H9 (cell line): ENCODE data around the gene DOHH. TPM values are rescaled to one million over a fixed set of nuclear protein-coding genes. Genes with fewer than 3 reads are reported as not detected.

Source experiments
- DNase-seq: peaks from one replicate; pipeline ENCODE4 v3.0.0-alpha.2; 2017
- H2AFZ ChIP-seq: one replicate; pipeline ENCODE4 v1.6.1; 2013; ENCODE audit warnings: mild to moderate bottlenecking, low read length, control low read depth, moderate library complexity
- H2AK5ac ChIP-seq: 2 replicates; pipeline ENCODE4 v1.6.1; 2013; ENCODE audit warnings: low read length, control low read depth, mixed read lengths; ENCODE audit not compliant: insufficient read length
- H2BK120ac ChIP-seq: one replicate; pipeline ENCODE4 v1.6.1; 2013; ENCODE audit warnings: low read depth, mild to moderate bottlenecking, low read length, control low read depth, inconsistent platforms; ENCODE audit not compliant: poor library complexity, severe bottlenecking
- H2BK12ac ChIP-seq: 2 replicates; pipeline ENCODE4 v1.6.1; 2013; ENCODE audit warnings: low read length, control low read depth, mixed read lengths, low read depth; ENCODE audit not compliant: insufficient read length
- H2BK15ac ChIP-seq: 2 replicates; pipeline ENCODE4 v1.6.1; 2013; ENCODE audit warnings: low read depth, low read length, control low read depth
- H2BK20ac ChIP-seq: one replicate; pipeline ENCODE4 v1.6.1; 2013; ENCODE audit warnings: low read depth, mild to moderate bottlenecking, low read length, control low read depth, inconsistent platforms; ENCODE audit not compliant: poor library complexity, severe bottlenecking
- H2BK5ac ChIP-seq: 2 replicates; pipeline ENCODE4 v1.6.1; 2013; ENCODE audit warnings: low read length, control low read depth, mixed read lengths; ENCODE audit not compliant: insufficient read length
- H3K14ac ChIP-seq: 2 replicates; pipeline ENCODE4 v1.6.1; 2013; ENCODE audit warnings: low read length, control low read depth; ENCODE audit not compliant: insufficient read depth
- H3K18ac ChIP-seq: 2 replicates; pipeline ENCODE4 v1.6.1; 2013; ENCODE audit warnings: low read depth, mild to moderate bottlenecking, mixed read lengths, low read length, control low read depth; ENCODE audit not compliant: insufficient read length
- H3K23ac ChIP-seq: 2 replicates; pipeline ENCODE4 v1.6.1; 2013; ENCODE audit warnings: low read length, control low read depth, mixed read lengths, low read depth; ENCODE audit not compliant: insufficient read length
- H3K23me2 ChIP-seq: 2 replicates; pipeline ENCODE4 v1.6.1; 2013; ENCODE audit warnings: low read depth, mild to moderate bottlenecking, mixed read lengths, low read length, control low read depth; ENCODE audit not compliant: insufficient read length, poor library complexity, severe bottlenecking
- H3K27ac ChIP-seq: 2 replicates; pipeline ENCODE4 v1.5.1; 2013; ENCODE audit warnings: low read length, control low read depth, mixed read lengths, low read depth; ENCODE audit not compliant: insufficient read length
- H3K27me3 ChIP-seq: 2 replicates; pipeline ENCODE4 v1.6.1; 2013; ENCODE audit warnings: low read length, control low read depth, inconsistent platforms; ENCODE audit not compliant: insufficient read depth
- H3K4ac ChIP-seq: 2 replicates; pipeline ENCODE4 v1.6.1; 2013; ENCODE audit warnings: low read depth, mild to moderate bottlenecking, control low read depth, inconsistent platforms, low read length, moderate library complexity
- H3K4me1 ChIP-seq: 2 replicates; pipeline ENCODE4 v1.6.1; 2013; ENCODE audit warnings: low read length, control low read depth, inconsistent platforms; ENCODE audit not compliant: insufficient read depth
- H3K4me2 ChIP-seq: 2 replicates; pipeline ENCODE4 v1.6.1; 2013; ENCODE audit warnings: low read length, control low read depth, mixed read lengths; ENCODE audit not compliant: insufficient read length, insufficient read depth
- H3K56ac ChIP-seq: 2 replicates; pipeline ENCODE4 v1.6.1; 2013; ENCODE audit warnings: low read depth, mild to moderate bottlenecking, mixed read lengths, low read length, control low read depth; ENCODE audit not compliant: insufficient read length
- H3K79me1 ChIP-seq: 2 replicates; pipeline ENCODE4 v1.6.1; 2013; ENCODE audit warnings: low read depth, mild to moderate bottlenecking, moderate library complexity, low read length, control low read depth, inconsistent platforms; ENCODE audit not compliant: insufficient read depth, poor library complexity, severe bottlenecking
- H3K79me2 ChIP-seq: 2 replicates; pipeline ENCODE4 v1.6.1; 2013; ENCODE audit warnings: low read length, control low read depth, inconsistent platforms; ENCODE audit not compliant: insufficient read depth
- H3K9ac ChIP-seq: 2 replicates; pipeline ENCODE4 v1.6.1; 2013; ENCODE audit warnings: low read length, control low read depth, mixed read lengths; ENCODE audit not compliant: insufficient read length; ENCODE audit errors: extremely low read depth
- H3K9me3 ChIP-seq: one replicate; pipeline ENCODE4 v1.6.1; 2013; ENCODE audit warnings: low read depth, low read length, inconsistent platforms; ENCODE audit not compliant: control insufficient read depth
- H3T11ph ChIP-seq: one replicate; pipeline ENCODE4 v1.6.1; 2013; ENCODE audit warnings: mild to moderate bottlenecking, low read length, control low read depth, inconsistent platforms
- H4K20me1 ChIP-seq: one replicate; pipeline ENCODE4 v1.6.1; 2013; ENCODE audit not compliant: control insufficient read depth, insufficient read length, insufficient read depth
- H4K5ac ChIP-seq: 2 replicates; pipeline ENCODE4 v1.6.1; 2013; ENCODE audit warnings: low read depth, mild to moderate bottlenecking, mixed read lengths, low read length, control low read depth; ENCODE audit not compliant: insufficient read length
- H4K8ac ChIP-seq: replicated peaks from 2 replicates; pipeline ENCODE4 v1.6.1; 2013; ENCODE audit warnings: low read length, control low read depth, mixed read lengths, low read depth; ENCODE audit not compliant: insufficient read length
- H4K91ac ChIP-seq: 2 replicates; pipeline ENCODE4 v1.6.1; 2013; ENCODE audit warnings: low read depth, mild to moderate bottlenecking, moderate library complexity, mixed read lengths, low read length, control low read depth; ENCODE audit not compliant: insufficient read length
- H3K27ac Mint-ChIP-seq, 3 experiments: 2 replicates in 2 of 3; 3 replicates in 1 of 3; pipeline ENCODE4 v1.8.0; 2020 to 2021; ENCODE audit warnings: mixed read lengths in 3 of 3, mild to moderate bottlenecking in 1 of 3, moderate library complexity in 1 of 3
- H3K27me3 Mint-ChIP-seq: 2 replicates; pipeline ENCODE4 v1.8.0; 2021; ENCODE audit warnings: low read depth, mild to moderate bottlenecking, moderate library complexity, mixed read lengths
- H3K36me3 Mint-ChIP-seq, 3 experiments: 2 replicates in 2 of 3; 3 replicates in 1 of 3; pipeline ENCODE4 v1.8.0; 2020 to 2021; ENCODE audit warnings: low read depth in 3 of 3, mixed read lengths in 3 of 3; ENCODE audit not compliant: insufficient read depth in 1 of 3
- H3K4me1 Mint-ChIP-seq, 2 experiments: 2 replicates each; pipeline ENCODE4 v1.8.0; 2020; ENCODE audit warnings: mixed read lengths in 2 of 2
- H3K4me3 Mint-ChIP-seq, 2 experiments: 2 replicates in 1 of 2; 3 replicates in 1 of 2; pipeline ENCODE4 v1.8.0; 2020 to 2021; ENCODE audit warnings: mild to moderate bottlenecking in 2 of 2, mixed read lengths in 2 of 2, moderate library complexity in 1 of 2
- H3K9me3 Mint-ChIP-seq, 2 experiments: 2 replicates in 1 of 2; 3 replicates in 1 of 2; pipeline ENCODE4 v1.8.0; 2020; ENCODE audit warnings: mild to moderate bottlenecking in 2 of 2, mixed read lengths in 2 of 2, moderate library complexity in 1 of 2
- WGBS: extraction: QIAGEN DNeasy Blood & Tissue Kit; methylation state at CpG from one replicate; pipeline ENCODE4 v1.1.7; 2013; ENCODE audit warnings: missing lambda C conversion rate, low lambda C conversion rate, mixed read lengths; ENCODE audit not compliant: insufficient read length; ENCODE audit errors: extremely low coverage; 5-methylcytosine and 5-hydroxymethylcytosine counted together
- total RNA-seq: library from RNA; stranded (reverse); gene quantifications from 2 replicates; pipeline ENCODE4 v1.2.1, GENCODE V29; 2021
- TF ChIP-seq, protein P1 (sequence below): fragments of 200-600 bp; sonication (generic); conservative IDR thresholded peaks from 3 replicates; pipeline ENCODE4 v1.8.0; 2021; ENCODE audit warnings: antibody characterized with exemption, mild to moderate bottlenecking

DOHH gene
- total RNA-seq, 1 experiment from 2014 or later = 16.5 TPM

DNA sequence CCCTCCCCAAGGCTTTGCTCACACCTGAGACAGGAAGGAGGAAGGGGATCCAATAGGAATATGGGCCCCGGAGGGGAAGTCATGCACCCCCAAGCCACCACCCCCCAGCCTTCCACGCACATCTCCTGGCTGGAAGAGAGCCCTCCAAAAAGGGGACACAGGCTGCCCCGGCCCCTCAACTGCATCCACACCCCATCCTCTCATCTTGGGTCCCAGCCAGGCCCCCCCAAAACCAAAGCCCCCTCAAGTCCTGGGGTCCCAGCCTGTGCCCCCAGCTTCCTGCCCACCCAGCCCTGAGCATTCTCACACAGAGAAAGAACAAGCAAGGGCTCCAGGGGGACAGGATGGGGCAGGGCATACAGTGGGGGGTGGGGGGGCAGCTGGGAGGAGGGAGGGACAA lies 32.3 kb downstream of the DOHH start:
- no peak overlapping the region for H3K27ac ChIP-seq
- no peak overlapping the region for H2BK120ac ChIP-seq
- H3K56ac ChIP-seq = no peak overlapping the region
- no peak overlapping the region for H4K5ac ChIP-seq
- no peak overlapping the region for H2BK15ac ChIP-seq
- no peak overlapping the region for H3K23ac ChIP-seq
- no peaks in the 10 kb centered on the region for H4K20me1 ChIP-seq
- Mint-ChIP-seq H3K27ac (no peak overlapping the region), H3K4me3 (no peak overlapping the region), H3K9me3 (peaks cover 11 to 17% of the 10 kb centered on the region in 2 experiments), H3K36me3 (peaks cover 0 to 4% (median 0%) of the 10 kb centered on the region in 3 experiments; a peak in 2 of 7 replicates), H3K27me3 (peaks cover 78% of the 10 kb centered on the region), H3K4me1 (peaks cover 4 to 11% of the 10 kb centered on the region in 2 experiments; a peak in 3 of 4 replicates)
- H3T11ph ChIP-seq = no peak overlapping the region
- TF ChIP-seq, protein P1, sequence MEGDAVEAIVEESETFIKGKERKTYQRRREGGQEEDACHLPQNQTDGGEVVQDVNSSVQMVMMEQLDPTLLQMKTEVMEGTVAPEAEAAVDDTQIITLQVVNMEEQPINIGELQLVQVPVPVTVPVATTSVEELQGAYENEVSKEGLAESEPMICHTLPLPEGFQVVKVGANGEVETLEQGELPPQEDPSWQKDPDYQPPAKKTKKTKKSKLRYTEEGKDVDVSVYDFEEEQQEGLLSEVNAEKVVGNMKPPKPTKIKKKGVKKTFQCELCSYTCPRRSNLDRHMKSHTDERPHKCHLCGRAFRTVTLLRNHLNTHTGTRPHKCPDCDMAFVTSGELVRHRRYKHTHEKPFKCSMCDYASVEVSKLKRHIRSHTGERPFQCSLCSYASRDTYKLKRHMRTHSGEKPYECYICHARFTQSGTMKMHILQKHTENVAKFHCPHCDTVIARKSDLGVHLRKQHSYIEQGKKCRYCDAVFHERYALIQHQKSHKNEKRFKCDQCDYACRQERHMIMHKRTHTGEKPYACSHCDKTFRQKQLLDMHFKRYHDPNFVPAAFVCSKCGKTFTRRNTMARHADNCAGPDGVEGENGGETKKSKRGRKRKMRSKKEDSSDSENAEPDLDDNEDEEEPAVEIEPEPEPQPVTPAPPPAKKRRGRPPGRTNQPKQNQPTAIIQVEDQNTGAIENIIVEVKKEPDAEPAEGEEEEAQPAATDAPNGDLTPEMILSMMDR = no peak
- no peaks in the 10 kb centered on the region for H3K79me2 ChIP-seq
- no peak overlapping the region for H3K9ac ChIP-seq
- H4K91ac ChIP-seq = no peak overlapping the region
- no peak overlapping the region for H3K4ac ChIP-seq
- H3K23me2 ChIP-seq = no peaks in the 10 kb centered on the region
- H3K18ac ChIP-seq = no peak overlapping the region
- no peak overlapping the region for H3K14ac ChIP-seq
- no peaks in the 10 kb centered on the region for H3K4me1 ChIP-seq
- no peak overlapping the region for H2AFZ ChIP-seq
- H3K9me3 ChIP-seq = no peaks in the 10 kb centered on the region
- no peak overlapping the region for H2BK12ac ChIP-seq
- H2BK20ac ChIP-seq = no peak overlapping the region
- H3K79me1 ChIP-seq = no peaks in the 10 kb centered on the region
- H2AK5ac ChIP-seq = no peak overlapping the region
- peaks cover 8% of the 10 kb centered on the region; the same call in 1 of the 2 replicates for H3K27me3 ChIP-seq
- no peak overlapping the region for H3K4me2 ChIP-seq
- WGBS = no CpG with 5 or more reads among the region's 3 CpGs
- H2BK5ac ChIP-seq = no peak overlapping the region
- DNase-seq = no peak
- H4K8ac ChIP-seq = no peak overlapping the region
